Measurements from ENCODE around the gene FAM163B.
"Not testable (repeated sequence)": the region's sequence is repeated elsewhere in the genome, so short reads cannot be mapped to it uniquely, and the experiment has no call there.

FAM163B gene

DNA sequence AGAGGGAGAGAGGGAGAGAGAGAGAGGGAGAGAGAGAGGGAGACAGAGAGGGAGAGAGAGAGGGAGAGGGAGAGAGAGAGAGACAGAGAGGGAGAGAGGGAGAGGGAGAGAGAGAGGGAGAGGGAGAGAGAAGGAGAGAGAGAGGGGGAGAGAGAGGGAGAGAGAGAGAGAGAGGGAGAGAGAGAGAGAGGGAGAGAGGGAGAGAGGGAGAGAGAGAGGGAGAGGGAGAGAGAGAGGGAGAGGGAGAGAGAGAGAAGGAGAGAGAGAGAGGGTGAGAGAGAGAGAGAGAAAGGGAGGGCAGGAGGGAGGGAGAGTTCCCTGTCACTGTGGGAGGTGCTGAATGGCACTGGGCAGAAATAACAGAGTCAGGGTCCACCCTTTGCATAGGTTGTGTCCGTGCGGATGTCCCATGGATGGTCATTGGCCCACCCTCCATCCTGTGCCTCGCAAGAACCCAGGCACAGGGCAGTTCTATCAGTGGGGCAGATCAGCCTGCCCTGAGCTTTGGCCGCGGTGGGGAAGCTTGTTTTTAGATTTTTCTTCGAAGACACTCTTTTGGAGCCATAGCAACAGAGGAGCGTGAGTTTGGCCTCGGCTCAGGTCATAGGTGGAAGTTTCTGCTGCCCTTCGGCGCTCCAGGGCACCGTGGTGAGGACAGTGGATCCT is 44.6 kb downstream of the FAM163B start:
- no peak for DNase-seq

DNA sequence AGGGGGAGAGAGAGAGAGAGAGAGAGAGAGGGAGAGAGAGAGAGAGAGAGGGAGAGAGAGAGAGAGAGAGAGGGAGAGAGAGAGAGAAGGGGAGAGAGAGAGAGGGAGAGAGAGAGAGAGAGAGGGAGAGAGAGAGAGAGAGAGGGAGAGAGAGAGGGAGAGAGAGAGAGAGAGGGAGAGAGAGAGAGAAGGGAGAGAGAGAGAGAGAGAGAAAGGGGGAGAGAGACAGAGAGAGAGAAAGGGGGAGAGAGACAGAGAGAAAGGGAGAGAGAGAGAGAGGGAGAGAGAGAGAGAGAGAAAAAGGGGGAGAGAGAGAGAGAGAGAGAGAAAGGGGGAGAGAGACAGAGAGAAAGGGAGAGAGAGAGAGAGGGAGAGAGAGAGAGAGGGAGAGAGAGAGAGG is 45.4 kb downstream of the FAM163B start:
- not testable (repeated sequence) for DNase-seq

DNA sequence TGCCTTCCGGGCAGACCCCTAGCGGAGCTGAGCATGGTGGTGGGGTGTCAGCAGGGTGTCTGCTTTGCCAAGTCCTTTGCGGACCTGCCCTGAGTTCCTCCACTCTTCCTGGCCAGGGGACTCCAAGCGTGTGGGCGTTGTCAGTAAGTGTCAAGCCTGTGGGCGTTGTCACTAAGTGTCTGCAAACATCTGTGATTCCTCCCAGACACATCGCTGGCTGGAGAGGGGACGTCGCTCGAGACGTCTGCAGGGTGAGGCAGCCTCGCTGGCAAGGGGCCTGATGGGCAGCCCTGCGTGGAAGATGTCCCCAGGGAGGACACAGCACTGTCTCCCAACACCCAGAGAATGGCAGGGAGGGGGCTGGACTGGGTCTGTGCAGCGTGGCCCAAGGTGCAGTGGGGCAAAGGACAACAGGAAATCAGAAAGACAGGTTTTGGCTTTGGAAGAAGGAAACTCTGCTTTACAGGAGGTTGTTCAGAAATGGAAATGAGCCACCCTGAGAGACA is 45.8 kb downstream of the FAM163B start:
- DNase-seq, result no peak

DNA sequence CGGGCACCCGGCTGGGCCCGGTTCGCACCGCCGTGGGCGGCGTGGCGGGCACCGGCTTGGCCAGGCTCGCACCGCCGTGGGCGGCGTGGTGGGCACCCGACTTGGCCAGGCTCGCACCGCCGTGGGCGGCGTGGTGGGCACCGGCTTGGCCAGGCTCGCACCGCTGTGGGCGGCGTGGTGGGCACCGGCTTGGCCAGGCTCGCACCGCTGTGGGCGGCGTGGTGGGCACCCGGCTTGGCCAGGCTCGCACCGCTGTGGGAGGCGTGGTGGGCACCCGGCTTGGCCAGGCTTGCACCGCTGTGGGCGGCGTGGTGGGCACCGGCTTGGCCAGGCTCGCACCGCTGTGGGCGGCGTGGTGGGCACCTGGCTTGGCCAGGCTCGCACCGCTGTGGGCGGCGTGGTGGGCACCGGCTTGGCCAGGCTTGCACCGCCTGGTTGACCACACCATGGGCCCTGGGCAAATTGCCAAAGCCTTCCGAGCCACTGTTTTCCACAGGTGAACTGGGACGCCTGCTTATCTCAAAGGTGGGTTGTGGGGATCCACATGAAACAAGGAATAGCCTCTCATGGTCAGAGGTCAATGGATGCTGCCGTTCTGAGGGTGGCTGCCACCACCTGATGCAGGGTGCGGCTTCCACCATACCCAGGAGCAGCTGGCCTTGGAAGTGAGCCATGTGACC is 46.4 kb downstream of the FAM163B start:
- no peak for DNase-seq

DNA sequence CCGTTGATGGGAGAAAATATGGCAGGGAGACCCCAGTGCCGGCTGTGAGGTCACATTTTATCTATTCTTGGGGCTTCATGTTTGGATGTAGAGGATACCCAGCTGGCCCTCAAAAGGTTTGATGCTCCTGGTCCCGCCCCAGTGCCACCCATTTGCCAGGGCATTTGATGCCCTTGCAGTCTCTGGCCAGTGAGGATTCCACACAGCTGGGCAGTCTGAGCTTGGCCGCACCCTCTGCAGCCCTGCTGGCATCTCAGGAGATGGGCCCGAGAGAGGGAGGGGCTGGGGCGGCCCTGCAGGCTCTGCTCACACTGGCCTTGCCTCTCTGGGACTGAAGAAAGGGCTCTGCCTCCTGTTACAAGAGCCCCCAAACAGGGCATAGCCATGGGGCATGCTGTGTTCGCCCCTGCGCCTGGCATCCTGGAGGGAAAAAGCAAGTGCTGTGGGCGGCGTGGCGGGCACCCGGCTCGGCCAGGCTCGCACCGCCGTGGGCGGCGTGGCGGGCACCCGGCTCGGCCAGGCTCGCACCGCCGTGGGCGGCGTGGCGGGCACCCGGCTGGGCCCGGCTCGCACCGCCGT is 47.1 kb downstream of the FAM163B start:
- DNase-seq, result no peak

DNA sequence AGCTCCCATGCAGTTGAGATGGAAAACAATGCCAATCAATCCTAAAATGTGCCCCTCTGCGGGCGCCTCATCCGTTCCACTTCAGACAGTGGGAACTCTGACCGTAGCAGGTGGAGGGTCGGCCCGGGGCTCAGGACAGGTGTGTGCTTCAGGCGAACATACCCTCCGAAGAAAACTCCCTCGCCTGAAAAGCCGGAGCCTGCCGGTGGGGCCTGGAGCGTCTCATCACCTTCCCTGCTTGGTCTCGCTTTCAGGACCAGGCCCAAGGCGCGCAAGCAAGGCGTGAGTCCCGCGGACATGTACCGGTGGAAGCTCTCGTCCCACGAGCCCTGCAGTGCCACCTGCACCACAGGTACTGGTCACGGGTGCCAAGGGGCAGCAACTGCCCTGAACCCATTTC is 48.2 kb downstream of the FAM163B start:
- DNase-seq, result no peak

DNA sequence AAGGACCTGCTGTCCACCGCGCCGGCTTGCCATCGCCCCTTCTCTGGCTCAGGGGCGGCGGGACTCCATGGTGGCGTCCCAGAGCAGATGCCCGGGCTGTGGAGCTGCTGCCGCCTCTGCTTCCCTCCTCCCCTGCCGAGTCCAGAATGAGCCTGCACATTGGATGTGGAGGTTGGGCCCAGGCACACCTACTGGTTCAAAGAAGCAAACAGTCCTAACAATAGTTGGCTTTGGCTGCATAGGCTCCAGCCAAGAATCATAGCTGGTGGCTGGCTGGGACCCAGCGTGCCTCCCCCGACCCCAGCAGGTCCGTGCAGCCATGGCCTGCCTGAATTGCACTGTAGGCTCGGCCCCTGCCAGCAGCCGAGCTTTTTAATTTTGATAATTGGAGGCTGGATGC is 48.9 kb downstream of the FAM163B start:
- no peak for DNase-seq

DNA sequence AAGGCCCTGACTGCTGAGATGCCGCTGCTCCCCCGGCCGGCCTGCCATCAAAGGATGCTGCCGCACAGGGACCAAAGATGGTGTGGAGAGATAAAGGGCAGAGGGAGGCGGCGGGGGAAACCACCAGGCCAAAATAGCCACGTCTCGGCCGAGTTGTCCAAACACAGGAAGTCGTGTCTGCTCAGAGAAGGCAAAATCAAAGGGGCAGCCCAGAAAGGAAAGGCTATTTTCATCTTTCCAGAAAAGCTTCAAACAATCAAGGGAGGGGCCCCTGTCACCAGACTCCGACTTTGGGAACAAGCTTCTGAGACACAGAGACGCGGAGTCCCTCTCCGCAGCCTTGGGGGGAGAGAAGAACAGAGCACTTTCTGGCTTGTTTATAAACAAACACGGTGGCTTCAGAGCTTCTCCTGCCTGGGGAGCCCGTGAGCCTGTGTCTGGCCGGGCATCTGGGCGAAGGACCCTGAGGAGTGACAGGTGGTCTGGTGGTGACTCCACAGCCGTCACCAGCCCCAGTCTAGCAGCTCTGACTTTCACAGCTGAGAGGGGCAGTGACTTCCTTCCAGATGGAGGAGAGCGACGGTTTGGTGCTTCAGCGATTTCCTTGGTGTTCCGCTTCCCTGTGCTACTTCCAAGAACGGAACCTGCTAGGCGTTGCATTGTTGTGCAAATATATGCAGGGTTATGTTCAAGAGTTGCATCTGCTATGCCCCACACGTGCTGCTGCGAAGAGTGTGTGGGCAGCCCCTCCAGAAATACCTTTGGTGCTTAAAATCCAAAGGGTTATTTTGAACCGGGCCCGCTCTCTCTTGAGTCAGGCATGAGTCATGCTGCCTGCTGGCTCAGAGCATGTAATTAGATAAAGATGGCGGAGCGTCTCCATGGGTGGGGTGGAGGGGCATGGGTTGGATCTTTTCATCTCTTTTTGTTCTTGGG is 50.7 kb downstream of the FAM163B start:
- DNase-seq, result no peak

DNA sequence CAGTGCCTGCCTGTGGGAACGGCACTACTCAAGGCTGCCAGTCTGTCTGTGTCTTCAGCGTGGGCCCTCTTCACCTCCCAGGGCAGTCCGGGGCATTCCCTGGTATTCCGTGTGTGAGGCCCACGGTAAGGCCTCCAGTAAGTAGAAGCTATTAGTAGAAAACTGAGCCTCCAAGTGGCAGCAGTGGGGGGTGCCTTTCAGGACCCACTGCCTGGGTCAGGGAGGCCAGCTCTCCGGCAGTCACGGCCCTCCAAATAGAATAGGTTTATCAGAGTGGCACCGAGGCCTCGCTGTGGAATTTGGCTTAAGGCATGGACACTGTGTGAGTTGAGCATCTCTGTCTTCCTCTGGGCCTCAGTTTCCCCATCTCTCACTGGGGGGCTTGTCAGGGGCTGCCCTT is 51.6 kb downstream of the FAM163B start:
- no peak for DNase-seq

DNA sequence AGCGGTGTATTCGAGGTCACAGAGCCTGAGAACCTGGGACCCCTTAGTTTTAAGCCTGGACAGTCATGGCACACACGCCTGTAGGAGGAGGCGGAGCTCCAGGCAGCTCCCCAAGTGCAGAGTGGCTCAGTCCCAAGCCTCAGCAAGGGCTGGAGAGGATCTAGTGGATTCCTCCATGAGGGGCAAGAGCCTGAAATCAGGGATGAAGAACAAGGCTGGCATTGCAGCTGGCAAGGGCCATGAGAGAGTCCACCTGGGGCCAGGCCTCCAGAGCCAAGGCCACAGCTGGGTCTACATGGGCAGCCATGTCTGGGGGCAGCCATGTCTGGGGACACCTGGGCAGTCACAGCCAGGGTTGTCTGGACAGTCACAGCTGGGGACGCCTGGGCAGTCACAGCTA is 52.8 kb downstream of the FAM163B start:
- DNase-seq, result no peak

DNA sequence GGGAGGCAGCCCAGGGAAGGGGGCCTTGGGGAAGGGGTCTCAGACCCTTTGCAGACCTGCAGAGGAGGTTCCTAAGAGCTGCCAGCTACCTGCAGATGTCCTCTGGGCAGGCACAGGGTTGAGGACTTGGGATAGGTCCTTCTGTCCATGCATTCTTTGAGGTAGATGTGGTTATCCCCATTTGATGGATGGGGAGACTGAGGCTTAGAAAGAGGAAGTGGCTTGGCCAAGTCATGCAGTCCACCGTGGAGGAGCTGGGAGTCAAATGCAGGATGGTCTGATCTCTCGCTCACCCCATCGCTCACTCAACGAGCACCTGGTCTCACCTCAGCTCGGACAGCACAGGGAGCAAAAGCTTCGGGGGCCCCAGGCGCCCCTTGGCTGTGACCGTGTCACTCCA is 54.5 kb downstream of the FAM163B start:
- no peak for DNase-seq

DNA sequence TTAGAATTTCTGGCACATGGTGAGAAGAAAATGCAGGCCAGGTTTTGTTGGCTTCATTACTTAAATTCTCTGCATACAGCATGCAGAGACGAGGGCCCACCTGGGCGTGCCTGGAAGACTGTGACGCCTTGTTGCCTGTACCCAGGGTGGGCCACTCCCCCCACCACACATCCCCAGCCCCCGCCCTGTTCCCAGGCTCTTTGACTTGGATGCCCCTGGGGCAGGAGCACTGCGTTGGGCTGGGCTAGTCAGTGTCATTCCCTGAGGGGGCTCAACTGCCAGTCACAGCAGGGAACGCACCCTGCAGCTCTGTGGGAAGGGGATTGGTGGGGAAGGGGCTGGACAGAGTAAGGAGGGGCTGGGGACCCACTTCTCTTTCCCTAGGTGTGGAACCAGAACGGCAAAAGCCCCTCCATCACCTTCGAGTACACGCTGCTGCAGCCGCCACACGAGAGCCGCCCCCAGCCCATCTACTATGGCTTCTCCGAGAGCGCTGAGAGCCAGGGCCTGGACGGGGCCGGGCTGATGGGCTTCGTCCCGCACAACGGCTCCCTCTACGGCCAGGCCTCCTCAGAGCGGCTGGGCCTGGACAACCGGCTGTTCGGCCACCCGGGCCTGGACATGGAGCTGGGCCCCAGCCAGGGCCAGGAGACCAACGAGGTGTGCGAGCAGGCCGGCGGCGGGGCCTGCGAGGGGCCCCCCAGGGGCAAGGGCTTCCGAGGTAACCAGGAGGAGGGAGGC is 55.0 kb downstream of the FAM163B start:
- no peak for DNase-seq

DNA sequence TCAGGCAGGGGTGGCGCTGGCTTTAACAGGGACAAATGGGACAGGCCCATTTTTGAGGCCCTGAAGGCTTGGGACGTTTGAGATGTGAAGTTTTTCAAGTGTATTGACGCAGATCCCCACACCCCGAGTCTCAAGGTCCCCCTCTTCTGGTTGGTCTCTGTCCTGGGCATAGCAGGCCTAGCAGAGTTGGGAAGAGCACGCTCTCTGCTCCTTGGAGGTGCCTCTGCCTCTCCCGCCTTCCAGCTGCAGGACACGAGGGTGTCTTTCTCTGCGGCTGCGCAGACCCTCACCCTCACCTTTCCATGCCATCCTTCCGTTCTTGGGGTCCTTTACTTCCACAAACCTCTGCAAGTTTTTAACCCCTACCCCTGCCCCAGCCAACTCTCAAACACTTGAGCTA is 56.1 kb downstream of the FAM163B start:
- DNase-seq, result no peak

DNA sequence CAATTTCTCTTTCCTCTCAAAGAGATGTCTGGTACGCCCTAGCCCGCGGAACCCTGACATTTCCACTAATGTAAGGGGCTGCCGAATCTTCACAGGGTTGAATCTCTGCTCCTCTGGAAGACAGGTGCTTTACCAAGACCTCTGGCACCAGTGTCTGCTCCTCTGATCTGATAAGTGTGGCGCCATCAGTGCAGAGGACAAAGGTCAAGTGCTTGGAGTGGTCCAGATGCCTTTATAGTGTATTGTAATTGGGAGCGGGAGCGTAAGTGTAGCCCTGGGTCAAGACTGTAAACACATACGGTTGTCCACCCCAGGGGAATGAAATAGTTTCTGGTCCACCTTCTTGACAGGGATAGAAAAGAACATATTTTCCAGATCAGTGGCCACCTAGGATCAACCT is 57.0 kb downstream of the FAM163B start:
- DNase-seq, result no peak

DNA sequence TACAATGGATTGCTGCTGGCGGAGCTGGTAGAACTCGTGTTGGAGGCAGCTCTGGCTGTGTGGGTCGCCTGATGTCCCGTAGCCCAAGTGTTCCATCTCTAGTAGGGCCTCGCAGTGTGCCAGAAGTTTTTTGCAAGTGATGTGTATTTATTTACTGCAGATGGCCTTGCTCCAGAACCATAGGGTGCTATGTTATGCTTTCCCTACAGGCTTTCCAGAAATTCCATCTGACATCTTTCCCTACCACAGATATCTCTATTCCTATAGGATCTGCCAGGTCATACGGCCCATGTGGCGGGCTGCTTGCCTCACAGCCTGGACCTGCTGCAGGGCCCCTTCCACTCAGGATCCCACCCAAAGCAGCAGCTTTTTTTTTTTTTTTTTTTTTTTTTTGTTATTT is 57.7 kb downstream of the FAM163B start:
- no peak for DNase-seq

DNA sequence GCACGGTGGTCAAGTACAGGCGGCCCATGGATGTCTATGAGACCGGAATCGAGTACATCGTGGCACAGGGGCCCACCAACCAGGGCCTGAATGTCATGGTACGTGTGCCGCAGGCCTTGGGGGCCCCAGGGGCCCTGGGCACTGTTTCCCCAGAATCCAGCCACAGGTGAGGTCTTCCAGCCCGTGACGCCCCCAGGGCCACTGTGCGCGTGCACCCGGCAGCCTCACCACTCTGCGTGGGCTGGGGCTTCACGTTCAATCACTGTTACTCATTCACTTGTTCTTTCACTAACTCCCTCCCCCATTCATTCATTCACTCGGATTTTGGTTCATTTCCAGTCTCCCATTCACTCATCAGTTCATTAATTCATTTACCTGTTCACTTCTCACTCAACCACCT is 62.1 kb downstream of the FAM163B start:
- DNase-seq, result no peak

DNA sequence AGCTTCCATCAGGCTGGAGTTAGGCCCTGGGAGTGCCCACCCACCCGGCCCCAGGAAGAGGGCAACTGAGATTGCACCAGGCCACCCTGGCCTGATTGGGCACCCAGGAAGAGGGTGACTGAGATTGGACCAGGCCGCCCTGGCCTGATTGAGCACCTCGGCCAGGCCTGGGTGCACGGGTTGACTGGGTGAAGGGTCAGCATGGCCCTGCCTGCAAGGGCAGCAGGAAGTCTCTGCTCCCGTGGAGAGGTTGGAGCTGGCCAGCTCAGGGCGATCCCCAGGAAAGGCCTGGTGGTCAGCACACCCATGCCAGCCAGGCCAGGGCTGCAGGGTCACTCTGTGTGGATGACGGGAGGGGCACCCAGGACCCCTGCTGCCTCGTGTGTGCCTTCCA is 62.9 kb downstream of the FAM163B start:
- DNase-seq, result no peak

DNA sequence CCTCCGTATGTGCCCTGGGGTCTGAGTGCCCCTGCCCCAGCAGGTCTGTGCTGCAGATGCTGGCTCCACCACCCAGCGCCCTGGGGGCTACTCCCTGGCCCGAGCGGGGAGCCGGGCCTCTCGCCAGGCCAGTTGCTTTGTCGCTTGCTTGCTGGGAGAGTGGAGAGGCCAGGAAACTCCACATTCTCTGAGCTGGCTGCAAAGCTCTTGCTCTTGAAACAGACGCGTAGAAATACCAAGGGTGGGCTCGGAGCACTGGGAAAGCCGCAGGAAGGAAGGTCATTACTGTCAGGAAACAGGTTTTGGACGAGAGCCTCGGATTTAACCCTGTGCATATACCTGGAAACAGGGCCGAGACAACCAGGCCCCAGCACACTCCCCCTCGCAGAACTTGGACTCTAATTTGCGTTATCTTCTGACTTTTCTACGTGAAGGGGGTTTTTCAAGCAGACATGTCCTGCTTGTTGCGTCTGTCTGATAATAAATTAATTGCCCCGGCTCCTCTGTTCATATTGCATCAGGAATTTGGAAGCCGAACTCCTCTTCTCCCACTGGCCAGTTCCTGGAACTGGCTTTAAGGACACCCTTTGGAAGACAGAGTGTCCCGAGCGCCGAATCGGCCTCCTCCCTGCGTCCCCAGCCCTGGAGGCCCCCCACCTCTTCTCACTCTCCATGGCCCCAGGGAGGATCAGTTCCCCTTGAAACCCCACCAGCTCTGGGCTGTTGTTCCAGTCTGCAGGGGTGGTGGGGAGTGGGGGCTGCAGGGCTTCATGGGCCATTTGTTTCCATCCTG is 63.5 kb downstream of the FAM163B start:
- DNase-seq, result no peak

DNA sequence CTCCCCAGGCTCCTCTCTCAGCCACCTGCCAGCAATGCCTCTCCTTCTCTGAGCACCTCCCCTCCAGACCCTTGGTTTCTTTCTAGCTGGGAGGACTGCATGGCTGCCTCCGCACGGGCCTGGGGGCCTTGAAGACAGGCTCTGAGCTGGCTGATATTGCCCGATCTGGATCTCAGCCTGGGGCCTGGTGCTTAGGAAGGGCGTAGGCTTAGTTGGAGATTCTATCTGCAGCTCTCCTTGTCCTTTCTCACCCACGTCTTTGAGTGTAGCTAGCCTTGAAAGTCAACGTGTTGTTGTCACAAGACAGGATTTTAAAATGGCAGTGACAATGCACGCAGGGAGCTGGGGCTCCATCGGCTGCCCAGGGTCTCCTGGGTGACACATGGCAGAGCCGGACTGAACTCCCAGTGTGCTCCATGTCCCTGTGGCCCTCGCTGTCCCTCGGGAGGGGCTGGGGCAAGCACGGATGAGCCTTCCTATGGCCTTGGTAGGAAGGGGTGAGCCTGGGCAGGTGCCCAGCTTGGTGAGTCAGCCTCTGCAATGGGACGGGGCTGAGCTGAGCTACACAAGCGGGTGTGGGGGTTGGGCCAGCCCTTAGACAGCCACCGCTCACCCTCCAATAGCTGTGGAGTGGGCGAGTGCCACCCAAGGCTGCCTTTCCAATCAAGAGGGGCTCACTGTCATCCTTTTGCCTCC is 65.3 kb downstream of the FAM163B start:
- DNase-seq, result no peak

DNA sequence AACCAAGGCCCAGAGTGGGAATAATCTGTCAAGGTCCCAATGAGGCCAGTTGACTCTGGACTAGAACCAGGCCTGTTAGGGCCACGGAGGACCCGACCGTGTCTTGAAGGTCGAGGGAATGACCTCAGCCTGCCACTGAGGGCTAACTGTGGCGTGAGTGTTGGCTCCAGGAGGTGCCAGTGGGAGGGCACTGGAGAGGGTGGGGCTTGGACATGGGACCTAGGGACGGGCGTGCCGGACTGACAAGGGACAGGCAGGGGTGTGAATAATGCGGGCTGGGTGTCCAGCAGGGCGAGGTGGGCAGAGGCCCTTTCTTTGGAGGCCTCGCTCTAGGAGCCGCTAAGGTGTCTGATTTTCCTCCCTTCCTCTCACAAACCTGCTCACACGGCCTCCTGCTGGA is 67.2 kb downstream of the FAM163B start:
- no peak for DNase-seq

DNA sequence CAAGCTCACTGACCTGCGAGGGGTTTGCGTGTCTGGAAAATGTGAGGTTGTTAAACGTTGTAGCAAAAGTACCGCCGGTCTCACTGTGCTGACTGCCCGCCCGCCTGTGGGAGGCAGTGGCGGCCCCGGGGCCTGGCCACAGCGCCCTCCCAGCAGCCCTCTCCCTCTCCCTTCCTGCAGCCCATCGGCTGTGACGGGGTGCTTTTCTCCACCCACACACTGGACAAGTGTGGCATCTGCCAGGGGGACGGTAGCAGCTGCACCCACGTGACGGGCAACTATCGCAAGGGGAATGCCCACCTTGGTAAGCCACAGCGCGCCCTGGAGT is 68.5 kb downstream of the FAM163B start:
- DNase-seq, result no peak
